ENCODE results near the gene TRABD2B.

Gene TRABD2B

GRCh38 chr1:47755101-47755990, 241.8 kb downstream of the TRABD2B start:
- peak; percentile 8 for DNase-seq (ENCODE audit: low read depth)

GRCh38 chr1:47754221-47754620, 243.0 kb downstream of the TRABD2B start:
- no peak for TF ChIP-seq CTCF (IDR thresholded peaks at IDR 0.05; ENCODE audit: insufficient read depth, low read depth, low read length, missing control alignments)
- DNase-seq (ENCODE audit: low read depth) = no peak
- H3K4me3 ChIP-seq (ENCODE audit: low read length) = no peak overlapping the region

More at GRCh38 chr1:47755101-47755990, 241.8 kb downstream of the TRABD2B start:
- no peak overlapping the region for H3K4me3 ChIP-seq (ENCODE audit: low read length)
- peak; percentile 40 for TF ChIP-seq CTCF (IDR thresholded peaks at IDR 0.05; ENCODE audit: insufficient read depth, low read depth, low read length, missing control alignments)

- TF ChIP-seq CTCF (IDR thresholded peaks at IDR 0.05; ENCODE audit: insufficient read depth, low read depth, low read length, missing control alignments) = no peak
Measured at GRCh38 chr1:47753808-47754207, 243.4 kb downstream of the TRABD2B start.

GRCh38 chr1:47752559-47752958, 244.6 kb downstream of the TRABD2B start:
- DNase-seq (ENCODE audit: low read depth) = no peak
- no peak overlapping the region for H3K4me3 ChIP-seq (ENCODE audit: low read length)
- TF ChIP-seq CTCF (IDR thresholded peaks at IDR 0.05; ENCODE audit: insufficient read depth, low read depth, low read length, missing control alignments) = no peak

More at GRCh38 chr1:47753808-47754207, 243.4 kb downstream of the TRABD2B start:
- no peak for DNase-seq (ENCODE audit: low read depth)
- no peak overlapping the region for H3K4me3 ChIP-seq (ENCODE audit: low read length)

- no peak for TF ChIP-seq CTCF (IDR thresholded peaks at IDR 0.05; ENCODE audit: insufficient read depth, low read depth, low read length, missing control alignments)
- peak; percentile 37 for DNase-seq (ENCODE audit: low read depth)
- no peak overlapping the region for H3K4me3 ChIP-seq (ENCODE audit: low read length)
Measured at GRCh38 chr1:47751996-47752451, 245.2 kb downstream of the TRABD2B start.

- peak; percentile 15 for DNase-seq (ENCODE audit: low read depth)
- TF ChIP-seq CTCF (IDR thresholded peaks at IDR 0.05; ENCODE audit: insufficient read depth, low read depth, low read length, missing control alignments) = no peak
Measured at GRCh38 chr1:47751193-47751592, 246.0 kb downstream of the TRABD2B start.

More at GRCh38 chr1:47751193-47751592, 246.0 kb downstream of the TRABD2B start:
- no peak overlapping the region for H3K4me3 ChIP-seq (ENCODE audit: low read length)
